Heart left ventricle (tissue), 13 donors: ENCODE data around the gene FOXO1.

Source experiments
- POLR2A ChIP-seq, 2 donors: fragments of 450-650 bp; IDR thresholded peaks; one replicate each; pipeline ENCODE4 v1.6.1; 2017; ENCODE audit warnings: antibody characterized with exemption in 2 of 2, mild to moderate bottlenecking in 2 of 2, moderate library complexity in 2 of 2
- TF ChIP-seq, protein P1 (sequence below), 12 donors: fragments of 200-600 bp; sonication (generic) in 4 of 12; IDR thresholded peaks; one replicate each; pipeline versions ENCODE4 v1.5.0 to v1.8.0; 2018 to 2022; ENCODE audit warnings: antibody characterized with exemption in 12 of 12, mild to moderate bottlenecking in 5 of 12
- donor health status: ischemic (EF 13 %, LVEDD 7.1; RV severe dilation, severe dysfunction).
- donor health status: DM: no; HTN: yes; CAD: no.
- donor health status: DM: no; HTN: no; CAD: no.
- donor health status: ischemic (EF 25% LVEDD 6.9; RV normal size, moderate dysfunction).
- donor health status: ischemic (EF 25% LVEDD 5.7; RV mildly dilated, moderate dysfunction).
- donor health status: ischemic (EF 35%, LVEDD 5.7; RV mildly dilated, moderate dysfunction).
- donor health status: nonischemic (EF 11% LVEDD 7.7; RV severe dilation, severe dysfunction).
- donor health status: DM: yes; HTN: yes; CAD: no.
- donor health status: PGD.
- donor health status: ischemic (EF 29% LVEDD 5.4; RV normal size, mild dysfunction).
- donor health status: nonischemic (EF 23%, LVEDD 6.1; RV moderate dilation, normal function).

DNA sequence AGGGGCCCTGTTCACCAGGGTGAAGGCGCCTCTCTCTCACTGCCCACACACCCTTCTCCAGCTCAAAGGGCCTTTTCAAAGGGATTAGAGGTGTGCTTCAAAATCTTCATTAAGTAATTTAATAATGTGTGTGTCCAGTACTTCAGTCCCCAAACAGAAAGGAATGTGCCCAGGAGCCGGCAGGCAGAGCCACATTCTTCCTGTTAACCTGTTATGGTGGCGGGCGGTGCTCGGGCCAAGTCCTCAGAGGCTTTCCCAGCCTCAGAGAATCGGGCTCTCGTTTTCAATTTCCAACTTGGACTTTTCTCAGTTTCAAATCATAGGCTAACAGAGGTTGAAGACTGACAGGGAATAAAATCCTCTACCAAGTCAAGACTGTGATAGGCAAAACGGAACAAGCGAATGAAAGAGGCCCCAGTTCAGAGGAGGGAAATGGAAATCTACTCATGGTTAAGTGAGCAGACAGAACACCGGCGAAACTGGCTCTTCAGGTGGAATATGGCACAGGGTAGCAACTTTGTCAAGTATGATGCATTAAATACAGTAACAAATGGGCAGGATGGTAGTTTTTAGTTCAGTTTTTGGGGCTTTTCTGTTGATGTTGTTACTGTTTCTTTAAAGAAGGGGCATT is 68.6 kb downstream of the FOXO1 start:
- TF ChIP-seq, protein P1, sequence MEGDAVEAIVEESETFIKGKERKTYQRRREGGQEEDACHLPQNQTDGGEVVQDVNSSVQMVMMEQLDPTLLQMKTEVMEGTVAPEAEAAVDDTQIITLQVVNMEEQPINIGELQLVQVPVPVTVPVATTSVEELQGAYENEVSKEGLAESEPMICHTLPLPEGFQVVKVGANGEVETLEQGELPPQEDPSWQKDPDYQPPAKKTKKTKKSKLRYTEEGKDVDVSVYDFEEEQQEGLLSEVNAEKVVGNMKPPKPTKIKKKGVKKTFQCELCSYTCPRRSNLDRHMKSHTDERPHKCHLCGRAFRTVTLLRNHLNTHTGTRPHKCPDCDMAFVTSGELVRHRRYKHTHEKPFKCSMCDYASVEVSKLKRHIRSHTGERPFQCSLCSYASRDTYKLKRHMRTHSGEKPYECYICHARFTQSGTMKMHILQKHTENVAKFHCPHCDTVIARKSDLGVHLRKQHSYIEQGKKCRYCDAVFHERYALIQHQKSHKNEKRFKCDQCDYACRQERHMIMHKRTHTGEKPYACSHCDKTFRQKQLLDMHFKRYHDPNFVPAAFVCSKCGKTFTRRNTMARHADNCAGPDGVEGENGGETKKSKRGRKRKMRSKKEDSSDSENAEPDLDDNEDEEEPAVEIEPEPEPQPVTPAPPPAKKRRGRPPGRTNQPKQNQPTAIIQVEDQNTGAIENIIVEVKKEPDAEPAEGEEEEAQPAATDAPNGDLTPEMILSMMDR (IDR thresholded peaks at IDR 0.05), result no peak
- TF ChIP-seq POLR2A (IDR thresholded peaks at IDR 0.05), result no peak
